Peyer's patch (tissue), 4 donors: ENCODE results near the gene WSB1.
"Not testable (repeated sequence)": the region's sequence is repeated elsewhere in the genome, so short reads cannot be mapped to it uniquely, and the experiment has no call there.

ENCODE experiments used
- POLR2A ChIP-seq, 2 donors: fragments of 450-650 bp; IDR thresholded peaks; one replicate each; pipeline ENCODE4 v1.5.1; 2017; ENCODE audit warnings: antibody characterized with exemption in 2 of 2, mild to moderate bottlenecking in 2 of 2, moderate library complexity in 2 of 2
- TF ChIP-seq, protein P1 (sequence below), 6 experiments: fragments of 450-650 bp in 4 of 6; fragments of 200-600 bp in 2 of 6; sonication (generic) in 1 of 6; IDR thresholded peaks; one replicate each; pipeline ENCODE4 v1.5.1; 2017 to 2019; ENCODE audit warnings: antibody characterized with exemption in 6 of 6, mild to moderate bottlenecking in 3 of 6, moderate library complexity in 1 of 6

DNA sequence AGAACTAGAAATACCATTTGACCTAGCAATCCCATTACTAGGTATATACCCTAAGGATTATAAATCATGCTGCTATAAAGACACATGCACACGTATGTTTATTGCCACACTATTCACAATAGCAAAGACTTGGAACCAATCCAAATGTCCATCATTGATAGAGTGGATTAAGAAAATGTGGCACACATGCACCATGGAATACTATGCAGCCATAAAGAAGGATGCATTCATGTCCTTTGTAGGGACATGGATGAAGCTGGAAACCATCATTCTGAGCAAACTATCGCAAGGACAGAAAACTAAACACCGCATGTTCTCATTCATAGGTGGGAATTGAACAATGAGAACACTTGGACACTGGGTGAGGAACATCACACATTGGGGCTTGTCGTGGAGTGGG lies 39.1 kb upstream of the WSB1 start:
- TF ChIP-seq POLR2A (IDR thresholded peaks at IDR 0.05): not testable (repeated sequence)
- TF ChIP-seq, protein P1, sequence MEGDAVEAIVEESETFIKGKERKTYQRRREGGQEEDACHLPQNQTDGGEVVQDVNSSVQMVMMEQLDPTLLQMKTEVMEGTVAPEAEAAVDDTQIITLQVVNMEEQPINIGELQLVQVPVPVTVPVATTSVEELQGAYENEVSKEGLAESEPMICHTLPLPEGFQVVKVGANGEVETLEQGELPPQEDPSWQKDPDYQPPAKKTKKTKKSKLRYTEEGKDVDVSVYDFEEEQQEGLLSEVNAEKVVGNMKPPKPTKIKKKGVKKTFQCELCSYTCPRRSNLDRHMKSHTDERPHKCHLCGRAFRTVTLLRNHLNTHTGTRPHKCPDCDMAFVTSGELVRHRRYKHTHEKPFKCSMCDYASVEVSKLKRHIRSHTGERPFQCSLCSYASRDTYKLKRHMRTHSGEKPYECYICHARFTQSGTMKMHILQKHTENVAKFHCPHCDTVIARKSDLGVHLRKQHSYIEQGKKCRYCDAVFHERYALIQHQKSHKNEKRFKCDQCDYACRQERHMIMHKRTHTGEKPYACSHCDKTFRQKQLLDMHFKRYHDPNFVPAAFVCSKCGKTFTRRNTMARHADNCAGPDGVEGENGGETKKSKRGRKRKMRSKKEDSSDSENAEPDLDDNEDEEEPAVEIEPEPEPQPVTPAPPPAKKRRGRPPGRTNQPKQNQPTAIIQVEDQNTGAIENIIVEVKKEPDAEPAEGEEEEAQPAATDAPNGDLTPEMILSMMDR (IDR thresholded peaks at IDR 0.05): not testable (repeated sequence)
